D721Med (cell line): ENCODE data around the gene NME1.
A peak's percentile ranks its signal among the peaks of the same experiment; 100 is the strongest.
"Not testable (repeated sequence)": the region's sequence is repeated elsewhere in the genome, so short reads cannot be mapped to it uniquely, and the experiment has no call there.

Experiments
- DNase-seq: peaks from one replicate; pipeline ENCODE4 v3.0.0; 2011; ENCODE audit warnings: low spot score; ENCODE audit not compliant: insufficient read length
- FAIRE-seq: peaks from 2 replicates; lab custom pipeline; 2011; peaks lifted over from hg19 to GRCh38; lab: Jason Lieb, UNC
- CTCF ChIP-seq: IDR thresholded peaks from 2 replicates; pipeline ENCODE4 v1.5.1; 2012; ENCODE audit warnings: mild to moderate bottlenecking, control low read depth; ENCODE audit not compliant: insufficient read depth; ENCODE audit errors: missing control alignments

The NME1 gene

GRCh38 chr17:51165680-51166197, 12.4 kb downstream of the NME1 start:
- no peak for TF ChIP-seq CTCF
- peak; percentile 49 for DNase-seq

DNA sequence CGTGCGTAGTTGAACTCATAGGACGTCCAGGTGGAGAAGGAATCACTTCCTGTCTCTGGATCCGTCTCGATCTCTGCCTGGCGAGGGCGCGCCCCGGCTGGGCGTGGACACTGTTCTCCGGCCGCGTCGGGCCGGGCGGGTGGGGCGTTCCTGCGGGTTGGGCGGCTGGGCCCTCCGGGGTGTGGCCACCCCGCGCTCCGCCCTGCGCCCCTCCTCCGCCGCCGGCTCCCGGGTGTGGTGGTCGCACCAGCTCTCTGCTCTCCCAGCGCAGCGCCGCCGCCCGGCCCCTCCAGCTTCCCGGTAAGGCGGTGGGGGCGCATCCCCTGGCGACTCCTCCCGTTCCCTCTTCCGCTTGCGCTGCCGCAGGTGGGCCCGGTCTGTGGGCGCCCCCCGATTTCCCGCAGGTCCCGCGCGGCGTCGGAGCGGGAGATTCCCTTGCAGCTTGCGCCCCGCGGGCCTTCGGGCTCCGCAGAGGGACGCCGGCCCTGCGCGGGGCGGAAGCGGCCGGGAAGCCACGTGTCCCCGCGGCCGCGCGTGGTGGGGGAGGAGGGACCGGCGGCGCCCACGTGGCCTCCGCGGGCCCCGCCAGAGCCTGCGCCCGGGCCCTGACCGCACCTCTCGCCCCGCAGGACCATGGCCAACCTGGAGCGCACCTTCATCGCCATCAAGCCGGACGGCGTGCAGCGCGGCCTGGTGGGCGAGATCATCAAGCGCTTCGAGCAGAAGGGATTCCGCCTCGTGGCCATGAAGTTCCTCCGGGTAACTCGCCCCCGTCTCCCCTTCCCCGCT, 13.0 kb downstream of the NME1 start, which contains the start of gene NME2:
Gene NME2 (plus strand): TSS at position 214 of the 789 bp plus-strand sequence. CDS start 420 bp downstream, at position 634.
- TF ChIP-seq CTCF, result peak; percentile 19
- DNase-seq (peak; percentile 75), FAIRE-seq (no peak)

More at GRCh38 chr17:51165680-51166197, 12.4 kb downstream of the NME1 start:
- no peak for FAIRE-seq

DNA sequence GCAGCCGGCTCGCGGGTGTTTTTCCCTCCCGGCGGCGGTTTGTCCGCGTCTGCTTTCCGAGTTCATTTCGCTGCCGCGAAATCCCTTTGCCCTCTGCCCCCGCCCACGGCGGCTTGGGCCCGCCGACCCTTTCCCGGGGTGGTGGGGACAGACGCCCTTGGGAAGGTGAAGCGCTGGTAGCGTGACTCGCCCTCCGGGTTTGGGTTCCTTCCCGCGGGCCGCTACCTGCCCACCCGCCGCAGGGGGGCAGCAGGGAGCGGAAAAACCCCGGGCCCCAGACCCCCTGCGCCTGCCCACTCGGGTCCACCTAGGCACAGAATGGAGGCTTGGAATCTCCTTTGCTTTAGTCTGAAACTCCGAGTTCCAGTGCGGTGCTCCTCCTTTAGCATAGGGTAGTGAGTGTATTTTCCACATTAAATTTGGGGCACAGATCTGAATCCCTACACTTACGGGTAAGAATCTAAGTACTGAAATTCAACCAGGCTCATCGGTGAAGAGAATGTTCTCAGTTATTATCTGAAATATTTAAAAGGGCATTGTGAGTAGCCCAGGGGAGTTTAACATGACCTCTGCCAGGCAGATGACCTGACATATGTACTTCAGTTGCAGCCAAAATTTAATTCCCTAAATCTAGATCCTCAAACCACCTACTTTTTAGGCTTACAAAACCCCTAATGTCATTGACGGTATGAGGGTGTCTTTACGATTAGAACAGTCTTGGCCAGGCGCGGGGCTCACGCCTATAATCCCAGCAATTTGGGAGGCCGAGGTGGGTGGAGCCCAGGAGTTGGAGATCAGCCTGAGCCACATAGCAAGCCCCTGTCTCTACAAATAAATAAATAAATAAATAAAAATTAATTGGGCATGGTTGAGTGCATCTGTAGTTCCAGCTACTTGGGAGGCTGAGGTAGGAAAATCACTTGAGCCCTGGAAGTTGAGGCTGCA, 13.9 kb downstream of the NME1 start:
- DNase-seq (peak; percentile 65), FAIRE-seq (no peak)
- peak; percentile 62 for TF ChIP-seq CTCF

GRCh38 chr17:51169340-51169739, 16.0 kb downstream of the NME1 start:
- no peak for TF ChIP-seq CTCF
- FAIRE-seq (no peak), DNase-seq (no peak)

DNA sequence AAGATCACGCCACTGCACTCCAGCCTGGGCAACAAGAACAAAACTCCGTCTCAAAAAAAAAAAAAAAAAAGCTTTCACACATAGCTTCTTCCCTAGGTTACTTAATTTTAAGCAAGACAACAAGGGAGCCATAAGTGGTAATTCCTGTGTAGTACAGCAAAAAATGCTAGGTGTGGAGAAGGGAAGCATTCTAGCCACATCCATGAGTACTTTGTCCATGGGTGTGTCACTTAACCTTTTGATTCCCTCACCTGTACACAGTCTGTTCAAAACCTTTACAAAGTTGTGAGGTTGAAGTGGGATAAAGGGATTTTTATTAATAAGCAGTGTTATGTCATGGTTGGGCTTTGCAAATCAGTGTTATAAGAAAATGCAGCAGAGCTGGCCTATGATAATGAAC, 17.4 kb downstream of the NME1 start:
- TF ChIP-seq CTCF, result no peak
- FAIRE-seq (no peak), DNase-seq (no peak)

GRCh38 chr17:51172030-51172429, 18.7 kb downstream of the NME1 start:
- FAIRE-seq, DNase-seq: not testable (repeated sequence)

GRCh38 chr17:51180486-51180885, 27.1 kb downstream of the NME1 start:
- FAIRE-seq, result peak; percentile 93
- no peak for DNase-seq
- TF ChIP-seq CTCF, result no peak
